Mucosa of descending colon (tissue), 3 donors: ENCODE data around the gene ZNF81. TPM values are rescaled to one million over a fixed set of nuclear protein-coding genes. Genes with fewer than 3 reads are reported as not detected.
A peak's percentile ranks its signal among the peaks of the same experiment; 100 is the strongest.
"Not testable (repeated sequence)": the region's sequence is repeated elsewhere in the genome, so short reads cannot be mapped to it uniquely, and the experiment has no call there.

Experiments used
- ATAC-seq: fragments of 200-7000 bp; cut with Tn5 transposase; one replicate; pipeline ENCODE4 v1.9.1; 2020; ENCODE audit warnings: mild to moderate bottlenecking, moderate library complexity
- DNase-seq, 3 donors: peaks; one replicate each; pipeline ENCODE4 v3.0.0-alpha.2; 2020
- H3K36me3 ChIP-seq: fragments of 200-600 bp; one replicate; pipeline ENCODE4 v1.8.0; 2021; ENCODE audit warnings: low read depth, mild to moderate bottlenecking
- H3K4me1 ChIP-seq: fragments of 200-600 bp; one replicate; pipeline ENCODE4 v1.8.0; 2021; ENCODE audit warnings: low read depth, mild to moderate bottlenecking
- H3K4me3 ChIP-seq: fragments of 200-600 bp; one replicate; pipeline ENCODE4 v1.8.0; 2021; ENCODE audit warnings: mild to moderate bottlenecking
- H3K9me3 ChIP-seq: fragments of 200-600 bp; one replicate; pipeline ENCODE4 v1.8.0; 2021; ENCODE audit warnings: mild to moderate bottlenecking
- CTCF ChIP-seq: fragments of 200-600 bp; IDR thresholded peaks from one replicate; pipeline ENCODE4 v1.8.0; 2022; ENCODE audit warnings: antibody characterized with exemption, mild to moderate bottlenecking
- intact Hi-C, 2 donors: fragments of 100-400 bp; cut with DNase I in 1 of 2; cut with micrococcal nuclease in 1 of 2; formaldehyde crosslinking; loops; one replicate each; pipeline versions ENCODE4 v1.11.0 to v1.11.1; 2022; cut with DNase I, micrococcal nuclease
- long read RNA-seq, 2 donors: library from polyadenylated mRNA; unstranded; transcript quantifications; one replicate each; pipeline ENCODE4 v2.0.0, GENCODE V29; 2019 to 2021
- total RNA-seq, 3 donors: library from RNA; stranded (reverse); fragmentation: NEBNext Ultra II Directional in 2 of 3; extraction: Animal tissue kit (Norgen Biotek cat#: 25700) in 2 of 3; gene quantifications; one replicate each; pipeline versions ENCODE4 v1.2.1 to v1.2.4, GENCODE V29; 2021 to 2023
- donor health status: DM: no; HTN: no; CAD: no; lungs with moderate emphysema.
- donor health status: DM: no; HTN: no; CAD: no.
- donor health status: DM: no; HTN: yes; CAD: no.

ZNF81 gene
- total RNA-seq: 10 to 100 TPM; 11.1 to 18.3 (median 12.9) TPM
- long read RNA-seq, donor 1, full-length matches to known transcripts: 1 of 5 reads
- long read RNA-seq, donor 1, partial matches to known transcripts: 0 of 5 reads
- long read RNA-seq, donor 1, other reads (novel, unspliced or antisense): 4 of 5 reads
- long read RNA-seq, donor 2: 0 reads

GRCh38 chrX:47836164-47837072, at the start of gene ZNF81:
Gene ZNF81 (plus strand): TSS chrX:47836902. CDS start chrX:47846268, 9,366 bp downstream.
- peak; percentile 98 for ATAC-seq
- Histone ChIP-seq H3K4me1 (no peaks in the 10 kb centered on the region), H3K9me3 (no peaks in the 10 kb centered on the region), H3K36me3 (no peaks in the 10 kb centered on the region), H3K4me3 (peak within 1 kb of the TSS; percentile 9)
- DNase-seq: peak; percentile 95 to 97 (median 95)
- TF ChIP-seq CTCF: no peak
- intact Hi-C loops: no loop called here

GRCh38 chrX:47796433-47796906, 40.2 kb upstream of the ZNF81 start:
- Histone ChIP-seq H3K4me3 (no peak overlapping the region), H3K9me3 (no peaks in the 10 kb centered on the region), H3K36me3 (no peaks in the 10 kb centered on the region), H3K4me1 (no peaks in the 10 kb centered on the region)
- no peak for TF ChIP-seq CTCF
- no peak for ATAC-seq
- no peak for DNase-seq
- intact Hi-C loops: no loop called here

GRCh38 chrX:47797084-47797483, 39.6 kb upstream of the ZNF81 start:
- intact Hi-C loops: no loop called here
- H3K4me1 ChIP-seq: no peaks in the 10 kb centered on the region
- ATAC-seq: no peak

GRCh38 chrX:47798861-47799260, 37.8 kb upstream of the ZNF81 start:
- no peaks in the 10 kb centered on the region for H3K4me1 ChIP-seq
- H3K9me3 ChIP-seq: no peaks in the 10 kb centered on the region
- no peak for ATAC-seq
- H3K4me3 ChIP-seq: no peak overlapping the region
- no peaks in the 10 kb centered on the region for H3K36me3 ChIP-seq
- intact Hi-C loops: no loop called here
- TF ChIP-seq CTCF: no peak
- DNase-seq: no peak

More at GRCh38 chrX:47797084-47797483, 39.6 kb upstream of the ZNF81 start:
- no peak for DNase-seq
- Histone ChIP-seq H3K36me3 (no peaks in the 10 kb centered on the region), H3K4me3 (no peak overlapping the region), H3K9me3 (no peaks in the 10 kb centered on the region)
- no peak for TF ChIP-seq CTCF

GRCh38 chrX:47802589-47802988, 34.1 kb upstream of the ZNF81 start:
- H3K36me3 ChIP-seq: no peaks in the 10 kb centered on the region
- no peak for TF ChIP-seq CTCF
- intact Hi-C loops: no loop called here
- H3K4me1 ChIP-seq: no peaks in the 10 kb centered on the region
- DNase-seq (no peak), ATAC-seq (no peak)
- no peak overlapping the region for H3K4me3 ChIP-seq
- no peaks in the 10 kb centered on the region for H3K9me3 ChIP-seq

- DNase-seq, ATAC-seq, H3K4me3 ChIP-seq, H3K4me1 ChIP-seq, H3K36me3 ChIP-seq, intact Hi-C loops, H3K9me3 ChIP-seq: not testable (repeated sequence)
Observed at GRCh38 chrX:47803103-47803502, 33.6 kb upstream of the ZNF81 start.
